ENCODE measurements around the gene GRAP. TPM values are rescaled to one million over a fixed set of nuclear protein-coding genes. Genes with fewer than 3 reads are reported as not detected.

The GRAP gene
- total RNA-seq, 2 experiments from 2014 or later = 25.9 to 26.3 TPM

DNA sequence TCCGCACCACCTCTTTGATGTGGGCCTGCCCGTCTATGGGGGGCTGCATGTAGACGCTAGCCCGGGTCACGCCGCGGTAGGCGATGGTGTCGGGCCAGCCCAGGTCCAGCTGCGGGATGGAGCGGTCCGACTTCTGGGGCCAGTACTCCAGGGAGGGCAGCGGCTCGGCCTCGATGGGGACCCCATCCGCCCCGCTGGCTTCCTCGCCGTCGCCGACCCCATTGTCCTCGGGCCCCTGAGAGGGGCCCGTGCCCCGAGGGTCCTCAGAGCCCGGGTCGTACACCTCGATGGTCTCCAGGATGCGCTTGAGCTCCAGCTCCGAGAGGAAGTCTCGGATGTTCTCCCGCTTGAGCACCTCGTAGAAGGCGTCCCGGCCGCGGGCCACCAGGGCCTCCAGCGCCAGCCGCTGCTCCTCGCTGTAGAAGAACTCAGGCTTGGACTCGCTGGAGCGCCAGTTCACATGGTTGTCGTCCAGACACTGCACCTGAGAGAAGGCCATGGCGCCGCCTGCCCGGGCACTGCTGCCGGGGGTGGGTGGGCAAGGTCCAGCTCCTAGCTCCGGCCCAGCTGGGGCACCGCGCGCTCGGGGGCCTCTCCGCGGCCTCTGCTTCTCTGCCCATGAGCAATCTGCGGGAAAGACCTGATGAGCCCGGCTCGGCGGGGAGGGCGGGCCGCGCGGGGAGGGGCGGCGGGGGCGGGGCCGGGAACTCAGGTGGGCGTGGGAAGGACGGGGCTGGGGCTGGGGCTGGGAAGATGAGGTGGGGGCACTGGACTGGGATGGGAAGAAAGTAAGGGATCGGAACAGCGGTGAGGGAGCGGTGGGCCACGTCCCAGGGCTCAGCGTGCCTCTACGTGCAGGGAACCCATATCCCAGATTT, 43.0 kb downstream of the GRAP start:
- peak overlapping the region; percentile 72 for H3K27ac Mint-ChIP-seq
- peaks cover 23% of the 10 kb centered on the region for H3K4me1 Mint-ChIP-seq (ENCODE audit: low read depth)
- ATAC-seq = peak; percentile 31
- peak; percentile 42 for DNase-seq
- ChIA-PET CTCF (interaction anchor here (1.2 to 2.8 kb wide), 2 partner anchors 43 kb away, joined by 3 to 12 read pairs; no protein-coding TSS in a partner anchor), POLR2A (interaction anchor here (1.1 to 1.8 kb wide), 3 partner anchors 12 to 19 kb away, joined by 3 to 7 read pairs (median 4); no protein-coding TSS in a partner anchor)
- H3K27me3 Mint-ChIP-seq (ENCODE audit: low read depth) = peaks cover 19% of the 10 kb centered on the region
- H3K4me3 Mint-ChIP-seq = peak overlapping the region; percentile 82
- no peaks in the 10 kb centered on the region for H3K36me3 Mint-ChIP-seq (ENCODE audit: low read depth)
- no peaks in the 10 kb centered on the region for H3K9me3 Mint-ChIP-seq (ENCODE audit: insufficient read depth)

GRCh38 chr17:19002805-19003542, 43.8 kb downstream of the GRAP start:
- peaks cover 18% of the 10 kb centered on the region for H3K27me3 Mint-ChIP-seq (ENCODE audit: low read depth)
- DNase-seq (no peak), ATAC-seq (no peak)
- no peak overlapping the region for H3K27ac Mint-ChIP-seq
- no peaks in the 10 kb centered on the region for H3K9me3 Mint-ChIP-seq (ENCODE audit: insufficient read depth)
- ChIA-PET CTCF (interaction anchor here (2.8 kb wide), 1 partner anchor 42 kb away, joined by 12 read pairs; no protein-coding TSS in a partner anchor), POLR2A (interaction anchor here (1.0 to 1.6 kb wide), 2 partner anchors 10 to 20 kb away, joined by 5 read pairs; no protein-coding TSS in a partner anchor)
- peaks cover 23% of the 10 kb centered on the region for H3K4me1 Mint-ChIP-seq (ENCODE audit: low read depth)
- no peaks in the 10 kb centered on the region for H3K36me3 Mint-ChIP-seq (ENCODE audit: low read depth)
- peak overlapping the region; percentile 69 for H3K4me3 Mint-ChIP-seq

DNA sequence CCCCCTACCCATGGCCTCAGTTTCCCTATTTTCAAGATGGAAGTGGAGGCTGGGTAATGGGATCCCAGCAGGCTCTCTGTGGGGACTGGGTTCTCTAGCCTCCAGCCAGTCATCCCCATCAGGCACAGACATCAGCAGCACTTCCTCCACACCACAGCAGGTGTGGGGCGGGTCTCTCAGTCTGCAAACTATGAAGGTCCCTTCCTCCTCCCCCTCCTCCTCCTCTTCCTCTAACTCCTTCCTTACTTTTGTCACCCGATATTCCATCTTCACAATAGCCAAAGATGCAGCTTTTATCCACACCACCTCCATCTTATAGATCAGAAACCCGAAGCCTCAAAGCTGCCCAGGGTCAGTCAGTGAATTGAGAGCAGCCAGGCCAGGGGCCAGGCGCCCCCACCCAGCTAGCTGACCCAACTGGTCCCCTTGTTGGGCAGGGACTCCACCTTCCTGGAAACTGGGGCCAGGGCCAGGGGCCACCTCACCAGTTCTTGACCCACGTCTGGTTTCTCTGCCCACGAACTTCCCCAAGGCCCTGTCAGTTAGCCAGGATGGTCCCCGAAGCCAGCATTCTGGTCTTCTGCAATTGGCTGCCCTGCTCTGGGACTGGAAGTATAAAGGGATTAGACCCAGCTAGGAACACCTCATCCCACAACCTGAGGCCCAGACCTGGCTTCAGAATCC, 44.7 kb downstream of the GRAP start:
- H3K27me3 Mint-ChIP-seq (ENCODE audit: low read depth) = peaks cover 9% of the 10 kb centered on the region
- H3K4me1 Mint-ChIP-seq (ENCODE audit: low read depth) = peaks cover 23% of the 10 kb centered on the region
- H3K9me3 Mint-ChIP-seq (ENCODE audit: insufficient read depth) = no peaks in the 10 kb centered on the region
- H3K27ac Mint-ChIP-seq = no peak overlapping the region
- no peaks in the 10 kb centered on the region for H3K36me3 Mint-ChIP-seq (ENCODE audit: low read depth)
- ChIA-PET POLR2A (interaction anchor here (1.0 to 1.6 kb wide), 2 partner anchors 11 to 20 kb away, joined by 5 read pairs; no protein-coding TSS in a partner anchor), CTCF (interaction anchor here (2.8 kb wide), 1 partner anchor 41 kb away, joined by 12 read pairs; no protein-coding TSS in a partner anchor)
- DNase-seq (no peak), ATAC-seq (no peak)
- no peak overlapping the region for H3K4me3 Mint-ChIP-seq

DNA sequence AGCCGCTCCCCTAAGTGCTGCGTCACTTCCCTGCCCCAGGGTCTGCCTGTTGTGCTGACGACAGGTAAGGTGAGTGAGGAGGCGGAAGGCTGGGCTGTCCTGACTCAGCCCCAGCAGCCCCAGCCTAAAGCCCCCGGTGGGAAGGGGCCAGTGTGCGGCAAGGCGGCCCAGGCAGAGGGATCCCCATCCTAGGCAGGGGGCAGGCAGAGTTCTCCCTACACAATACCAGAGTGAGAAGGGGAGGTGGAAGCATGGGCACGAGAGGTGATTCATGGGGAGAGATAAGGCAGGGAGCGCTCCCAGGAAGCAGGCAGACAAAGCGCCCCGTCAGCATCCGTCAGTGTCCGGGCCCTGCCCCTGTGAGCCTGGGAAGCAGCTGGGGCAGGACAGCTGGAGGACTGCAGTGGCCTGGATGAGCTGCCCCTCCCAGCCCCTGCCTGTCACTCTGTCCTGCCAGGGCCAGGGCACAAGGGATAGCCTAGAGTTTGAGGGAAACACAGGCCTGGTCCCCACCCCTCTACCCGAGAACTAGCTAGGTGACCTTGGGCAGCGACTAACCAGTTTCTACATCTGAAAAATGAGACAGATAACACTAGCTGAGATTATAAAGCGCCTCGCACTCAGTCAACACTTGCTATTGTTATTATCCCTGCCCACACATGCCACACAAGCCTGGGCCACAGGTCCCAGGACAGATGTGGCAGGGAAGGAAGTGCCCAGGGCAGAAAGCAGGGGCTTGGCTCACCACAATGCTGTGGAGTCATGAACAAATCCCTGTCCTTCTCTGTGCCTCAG, 46.0 kb downstream of the GRAP start:
- Mint-ChIP-seq H3K27me3 (ENCODE audit: low read depth) (no peaks in the 10 kb centered on the region), H3K36me3 (ENCODE audit: low read depth) (peaks cover 4% of the 10 kb centered on the region), H3K4me3 (no peak overlapping the region), H3K27ac (no peak overlapping the region), H3K4me1 (ENCODE audit: low read depth) (peaks cover 23% of the 10 kb centered on the region), H3K9me3 (ENCODE audit: insufficient read depth) (no peaks in the 10 kb centered on the region)
- DNase-seq = no peak
- ChIA-PET CTCF (interaction anchor here (2.8 kb wide), 1 partner anchor 40 kb away, joined by 12 read pairs; no protein-coding TSS in a partner anchor), POLR2A (interaction anchor here (0.6 kb wide), 1 partner anchor 457 kb away, joined by 4 read pairs; no protein-coding TSS in a partner anchor)
- ATAC-seq = no peak

DNA sequence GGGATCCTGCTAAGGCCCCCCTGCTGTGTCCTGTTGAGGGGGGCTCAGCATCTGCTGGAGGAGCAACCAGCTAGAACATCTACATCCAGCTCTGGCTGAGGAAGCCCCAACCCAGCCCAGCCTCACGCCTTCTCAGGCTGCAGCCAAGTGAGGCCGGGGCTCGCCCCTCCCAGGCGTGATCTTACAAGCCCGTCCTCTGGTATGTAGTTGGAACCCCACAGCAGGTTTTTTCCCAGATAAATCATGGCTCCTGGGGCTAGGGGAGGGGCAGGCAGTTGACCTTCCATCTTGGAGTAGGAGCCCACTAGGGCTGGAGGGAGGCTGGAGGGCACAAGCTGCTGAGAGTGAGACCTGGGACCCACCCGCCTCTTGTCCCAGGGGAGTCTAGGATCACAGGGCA, 46.8 kb downstream of the GRAP start:
- DNase-seq (no peak), ATAC-seq (no peak)
- CTCF ChIA-PET = interaction anchor here (1.7 kb wide), 1 partner anchor 39 kb away, joined by 4 read pairs; no protein-coding TSS in a partner anchor
- POLR2A ChIA-PET = no interaction called here
- H3K27ac Mint-ChIP-seq = no peak overlapping the region
- H3K9me3 Mint-ChIP-seq (ENCODE audit: insufficient read depth) = peaks cover 4% of the 10 kb centered on the region
- H3K4me1 Mint-ChIP-seq (ENCODE audit: low read depth) = peaks cover 23% of the 10 kb centered on the region
- no peaks in the 10 kb centered on the region for H3K27me3 Mint-ChIP-seq (ENCODE audit: low read depth)
- peaks cover 8% of the 10 kb centered on the region for H3K36me3 Mint-ChIP-seq (ENCODE audit: low read depth)
- H3K4me3 Mint-ChIP-seq = no peak overlapping the region

DNA sequence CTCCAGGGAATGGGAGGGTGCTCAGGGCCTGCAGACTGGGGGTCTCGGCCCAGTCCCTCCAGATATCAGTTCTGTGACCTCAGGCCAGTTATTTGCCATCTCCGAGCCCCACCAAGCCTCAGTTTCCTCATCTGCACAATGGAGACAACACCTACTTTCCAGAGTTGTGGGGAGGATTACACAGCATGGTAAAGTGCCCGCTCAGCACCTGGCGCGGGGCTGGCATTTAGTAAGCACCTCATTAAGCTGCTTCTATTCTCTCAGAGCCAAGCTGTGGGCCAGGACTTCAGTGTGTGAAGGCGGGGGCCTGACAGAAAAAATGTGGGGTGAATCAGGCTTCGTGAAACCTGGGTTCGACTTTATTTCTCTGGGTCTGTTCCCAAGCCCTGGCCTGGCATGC, 47.4 kb downstream of the GRAP start:
- H3K27ac Mint-ChIP-seq = no peak overlapping the region
- H3K36me3 Mint-ChIP-seq (ENCODE audit: low read depth) = peaks cover 10% of the 10 kb centered on the region
- ChIA-PET POLR2A (no interaction called here), CTCF (interaction anchor here (1.7 to 1.9 kb wide), 2 partner anchors 11 to 38 kb away, joined by 4 to 7 read pairs; no protein-coding TSS in a partner anchor)
- no peak overlapping the region for H3K4me3 Mint-ChIP-seq
- DNase-seq (no peak), ATAC-seq (no peak)
- no peaks in the 10 kb centered on the region for H3K27me3 Mint-ChIP-seq (ENCODE audit: low read depth)
- H3K9me3 Mint-ChIP-seq (ENCODE audit: insufficient read depth) = peaks cover 6% of the 10 kb centered on the region
- peaks cover 20% of the 10 kb centered on the region for H3K4me1 Mint-ChIP-seq (ENCODE audit: low read depth)

- Mint-ChIP-seq H3K4me1 (ENCODE audit: low read depth) (peaks cover 26% of the 10 kb centered on the region), H3K36me3 (ENCODE audit: low read depth) (peaks cover 14% of the 10 kb centered on the region), H3K9me3 (ENCODE audit: insufficient read depth) (peaks cover 6% of the 10 kb centered on the region), H3K4me3 (no peak overlapping the region), H3K27me3 (ENCODE audit: low read depth) (no peaks in the 10 kb centered on the region), H3K27ac (no peak overlapping the region)
- DNase-seq (no peak), ATAC-seq (no peak)
- ChIA-PET POLR2A (no interaction called here), CTCF (interaction anchor here (1.9 to 2.7 kb wide), 2 partner anchors 9 to 37 kb away, joined by 7 to 14 read pairs; no protein-coding TSS in a partner anchor)
Observed at GRCh38 chr17:18997650-18998196, 49.0 kb downstream of the GRAP start.

DNA sequence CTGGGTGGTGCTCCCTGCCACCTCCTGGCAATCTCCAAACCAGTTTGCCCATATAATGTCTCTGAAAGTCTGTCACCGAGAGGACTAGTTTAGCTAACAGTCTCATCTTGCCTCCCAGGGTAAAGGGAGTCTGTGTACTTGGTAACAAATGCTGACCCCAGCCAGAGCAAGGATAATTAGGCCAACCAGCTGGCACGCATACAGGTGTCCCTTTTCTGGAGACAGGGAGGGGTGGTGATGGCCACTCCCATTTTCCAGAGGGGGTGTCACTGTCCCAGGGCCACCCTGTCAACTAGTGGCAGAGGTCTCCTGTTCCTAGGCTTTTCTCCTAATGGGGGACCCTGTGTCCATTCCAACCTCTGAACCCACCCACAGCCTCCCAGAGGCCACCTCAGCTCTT, 50.3 kb downstream of the GRAP start:
- ChIA-PET POLR2A (no interaction called here), CTCF (interaction anchor here (2.7 kb wide), 1 partner anchor 36 kb away, joined by 14 read pairs; no protein-coding TSS in a partner anchor)
- DNase-seq = no peak
- Mint-ChIP-seq H3K9me3 (ENCODE audit: insufficient read depth) (peaks cover 6% of the 10 kb centered on the region), H3K36me3 (ENCODE audit: low read depth) (peaks cover 14% of the 10 kb centered on the region), H3K27me3 (ENCODE audit: low read depth) (no peaks in the 10 kb centered on the region), H3K4me1 (ENCODE audit: low read depth) (peaks cover 22% of the 10 kb centered on the region), H3K4me3 (no peak overlapping the region), H3K27ac (no peak overlapping the region)
- ATAC-seq = no peak

- POLR2A ChIA-PET = interaction anchor here (0.7 kb wide), 1 partner anchor 406 kb away, joined by 3 read pairs; no protein-coding TSS in a partner anchor
- CTCF ChIA-PET = no interaction called here
- Mint-ChIP-seq H3K4me1 (ENCODE audit: low read depth) (peaks cover 22% of the 10 kb centered on the region), H3K27me3 (ENCODE audit: low read depth) (no peaks in the 10 kb centered on the region), H3K36me3 (ENCODE audit: low read depth) (peaks cover 14% of the 10 kb centered on the region), H3K27ac (no peak overlapping the region), H3K9me3 (ENCODE audit: insufficient read depth) (peaks cover 6% of the 10 kb centered on the region), H3K4me3 (no peak overlapping the region)
- no peak for ATAC-seq
- no peak for DNase-seq
Observed at GRCh38 chr17:18995220-18995619, 51.5 kb downstream of the GRAP start.

- H3K27me3 Mint-ChIP-seq (ENCODE audit: low read depth) = no peaks in the 10 kb centered on the region
- no peak for ATAC-seq
Observed at GRCh38 chr17:18994631-18995030, 52.1 kb downstream of the GRAP start.

More at GRCh38 chr17:18994631-18995030, 52.1 kb downstream of the GRAP start:
- Mint-ChIP-seq H3K9me3 (ENCODE audit: insufficient read depth) (peaks cover 6% of the 10 kb centered on the region), H3K27ac (no peak overlapping the region), H3K4me3 (no peak overlapping the region), H3K4me1 (ENCODE audit: low read depth) (peaks cover 22% of the 10 kb centered on the region), H3K36me3 (ENCODE audit: low read depth) (peaks cover 14% of the 10 kb centered on the region)
- no peak for DNase-seq
- CTCF ChIA-PET = no interaction called here
- POLR2A ChIA-PET = interaction anchor here (0.7 kb wide), 1 partner anchor 406 kb away, joined by 3 read pairs; no protein-coding TSS in a partner anchor

All from activated CD8-positive, alpha-beta T cell treated with anti-CD3 and anti-CD28 coated beads, Interleukin-2, amount 10 ng/mL, durations not matched to agents 7 days and 5 days (primary cell).